HFFc6 (cell line): ENCODE results near the gene CCDC86. TPM values are rescaled to one million over a fixed set of nuclear protein-coding genes. Genes with fewer than 3 reads are reported as not detected.

Experiments used
- DNase-seq: peaks from one replicate; pipeline ENCODE4 v3.0.0-alpha.2; 2018
- H3K27ac Mint-ChIP-seq: 2 replicates; pipeline ENCODE4 v1.8.0; 2020; ENCODE audit warnings: mild to moderate bottlenecking, mixed read lengths
- H3K27me3 Mint-ChIP-seq: 2 replicates; pipeline ENCODE4 v1.8.0; 2021; ENCODE audit warnings: mild to moderate bottlenecking, moderate library complexity, mixed read lengths; ENCODE audit not compliant: insufficient read depth
- H3K36me3 Mint-ChIP-seq: 2 replicates; pipeline ENCODE4 v1.8.0; 2021; ENCODE audit warnings: low read depth, mixed read lengths
- H3K4me1 Mint-ChIP-seq: 2 replicates; pipeline ENCODE4 v1.8.0; 2020; ENCODE audit warnings: low read depth, mixed read lengths
- H3K4me3 Mint-ChIP-seq: 2 replicates; pipeline ENCODE4 v1.8.0; 2020; ENCODE audit warnings: mild to moderate bottlenecking, moderate library complexity, mixed read lengths
- H3K9me3 Mint-ChIP-seq: 2 replicates; pipeline ENCODE4 v1.8.0; 2020; ENCODE audit warnings: mild to moderate bottlenecking, mixed read lengths
- total RNA-seq, 6 experiments: library from RNA; stranded (reverse); fragmentation: NEBNext Ultra II Directional; extraction: Animal tissue kit (Norgen Biotek cat#: 25700); gene quantifications; 2 replicates in 1 of 6; 3 replicates in 5 of 6; pipeline ENCODE4 v1.2.3, GENCODE V29; 2021
- TF ChIP-seq, protein P1 (sequence below): fragments of 200-600 bp; sonication (generic); IDR thresholded peaks from 2 replicates; pipeline ENCODE4 v1.5.0; 2021; ENCODE audit warnings: antibody characterized with exemption, mild to moderate bottlenecking

Gene CCDC86
- total RNA-seq, 6 experiments from 2014 or later, result 45.4 to 66.3 (median 54.4) TPM

DNA sequence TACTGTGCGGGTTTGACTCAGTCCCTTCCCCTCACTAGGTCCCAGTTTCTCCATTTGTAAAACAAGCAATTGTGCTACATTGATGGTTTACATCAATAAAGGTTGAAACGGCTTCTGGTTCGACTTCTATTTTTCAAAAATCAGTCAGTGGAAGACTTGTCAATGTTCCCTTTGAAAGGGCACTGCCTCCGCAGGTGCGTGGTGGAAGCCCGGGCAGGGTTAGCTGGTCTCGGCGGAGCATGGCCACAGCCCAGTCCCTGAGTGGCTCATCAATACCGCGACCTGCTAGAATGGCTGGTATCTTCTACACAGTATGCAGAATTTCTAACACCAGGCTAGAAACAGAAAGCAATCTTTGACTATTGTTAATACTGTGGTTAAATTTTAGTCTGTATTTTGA lies 40.7 kb upstream of the CCDC86 start:
- Mint-ChIP-seq H3K27me3 (peaks cover 38% of the 10 kb centered on the region), H3K4me1 (no peaks in the 10 kb centered on the region), H3K27ac (no peak overlapping the region), H3K9me3 (no peaks in the 10 kb centered on the region), H3K36me3 (no peaks in the 10 kb centered on the region), H3K4me3 (no peak overlapping the region)
- TF ChIP-seq, protein P1, sequence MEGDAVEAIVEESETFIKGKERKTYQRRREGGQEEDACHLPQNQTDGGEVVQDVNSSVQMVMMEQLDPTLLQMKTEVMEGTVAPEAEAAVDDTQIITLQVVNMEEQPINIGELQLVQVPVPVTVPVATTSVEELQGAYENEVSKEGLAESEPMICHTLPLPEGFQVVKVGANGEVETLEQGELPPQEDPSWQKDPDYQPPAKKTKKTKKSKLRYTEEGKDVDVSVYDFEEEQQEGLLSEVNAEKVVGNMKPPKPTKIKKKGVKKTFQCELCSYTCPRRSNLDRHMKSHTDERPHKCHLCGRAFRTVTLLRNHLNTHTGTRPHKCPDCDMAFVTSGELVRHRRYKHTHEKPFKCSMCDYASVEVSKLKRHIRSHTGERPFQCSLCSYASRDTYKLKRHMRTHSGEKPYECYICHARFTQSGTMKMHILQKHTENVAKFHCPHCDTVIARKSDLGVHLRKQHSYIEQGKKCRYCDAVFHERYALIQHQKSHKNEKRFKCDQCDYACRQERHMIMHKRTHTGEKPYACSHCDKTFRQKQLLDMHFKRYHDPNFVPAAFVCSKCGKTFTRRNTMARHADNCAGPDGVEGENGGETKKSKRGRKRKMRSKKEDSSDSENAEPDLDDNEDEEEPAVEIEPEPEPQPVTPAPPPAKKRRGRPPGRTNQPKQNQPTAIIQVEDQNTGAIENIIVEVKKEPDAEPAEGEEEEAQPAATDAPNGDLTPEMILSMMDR, result no peak
- no peak for DNase-seq

DNA sequence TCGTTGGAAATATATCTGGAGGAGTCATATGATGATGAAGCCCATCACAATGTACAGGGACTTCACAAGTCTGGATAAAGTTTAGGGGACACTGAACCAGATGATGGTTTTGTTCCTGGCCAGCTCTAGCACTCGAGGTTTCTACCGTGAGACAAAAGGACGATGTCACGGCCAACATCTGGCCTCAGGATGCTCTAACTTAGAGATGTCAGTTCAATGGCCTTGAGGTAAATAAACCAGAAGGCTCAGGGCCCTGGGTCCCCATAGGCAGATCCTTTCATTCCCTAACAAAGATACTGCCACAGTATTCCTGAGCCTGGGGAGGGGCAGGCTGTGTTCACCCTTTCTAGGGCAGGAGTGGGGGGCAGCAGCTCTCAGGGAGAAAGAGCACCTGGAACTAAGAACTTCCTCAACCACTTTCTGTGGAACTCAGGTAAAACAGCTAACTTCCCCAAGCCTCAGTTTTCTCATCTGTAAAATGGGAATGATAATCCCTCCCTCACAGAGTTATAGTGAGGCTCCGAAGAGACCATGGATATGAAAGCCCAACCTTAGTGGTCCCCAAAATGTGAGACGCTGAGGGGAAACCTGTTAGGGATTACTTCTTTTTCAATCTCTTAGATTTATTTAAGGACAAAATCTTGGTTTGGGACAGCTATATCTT lies 38.5 kb upstream of the CCDC86 start:
- no peaks in the 10 kb centered on the region for H3K36me3 Mint-ChIP-seq
- TF ChIP-seq, protein P1, result no peak
- H3K4me1 Mint-ChIP-seq, result no peaks in the 10 kb centered on the region
- no peaks in the 10 kb centered on the region for H3K9me3 Mint-ChIP-seq
- H3K27ac Mint-ChIP-seq, result no peak overlapping the region
- H3K4me3 Mint-ChIP-seq, result no peak overlapping the region
- peaks cover 33% of the 10 kb centered on the region for H3K27me3 Mint-ChIP-seq
- DNase-seq, result no peak

DNA sequence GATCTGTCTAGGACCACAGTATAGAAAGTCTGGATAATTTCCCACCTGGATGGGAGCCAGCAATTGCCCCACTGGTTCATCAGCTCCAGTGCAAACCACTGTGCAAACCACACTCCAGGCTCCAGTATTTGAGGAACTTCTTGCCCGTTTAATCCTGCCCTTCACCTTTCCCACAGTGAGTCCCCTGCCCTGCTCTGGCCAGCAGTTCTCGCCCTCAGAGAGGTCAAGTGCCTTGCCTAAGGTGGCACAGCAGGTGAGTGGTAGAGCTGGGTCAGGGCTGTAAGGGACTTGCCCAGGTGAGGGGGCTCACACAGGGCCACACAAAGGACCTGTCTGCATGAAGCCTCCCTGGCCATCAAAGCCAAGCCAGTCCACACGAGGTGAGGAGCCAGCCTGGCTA lies 32.7 kb upstream of the CCDC86 start:
- peaks cover 6% of the 10 kb centered on the region; the same call in 1 of the 2 replicates for H3K9me3 Mint-ChIP-seq
- no peak overlapping the region for H3K27ac Mint-ChIP-seq
- DNase-seq, result no peak
- H3K36me3 Mint-ChIP-seq, result no peaks in the 10 kb centered on the region
- H3K4me3 Mint-ChIP-seq, result no peak overlapping the region
- H3K4me1 Mint-ChIP-seq, result no peaks in the 10 kb centered on the region
- H3K27me3 Mint-ChIP-seq, result peaks cover 32% of the 10 kb centered on the region
- TF ChIP-seq, protein P1, result no peak

DNA sequence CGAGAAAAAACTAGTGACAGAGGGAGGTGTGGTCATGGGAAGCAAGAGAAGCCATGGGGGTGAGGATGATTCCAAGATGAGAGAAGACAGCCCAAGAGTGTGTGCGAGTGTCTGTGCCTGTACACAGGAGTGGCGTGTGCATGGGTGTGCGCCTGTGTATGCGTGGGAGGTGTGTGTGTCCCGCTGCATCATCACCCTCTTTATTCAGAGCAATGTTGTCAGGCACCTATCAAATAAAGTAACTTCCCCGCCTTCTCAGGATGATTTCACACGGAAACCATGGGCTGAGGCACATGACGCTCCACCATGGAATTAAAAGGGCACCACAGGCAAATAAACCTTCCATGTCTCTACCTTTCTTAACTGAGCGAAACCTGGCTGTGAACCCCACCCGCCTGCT lies 32.2 kb upstream of the CCDC86 start:
- peaks cover 6% of the 10 kb centered on the region; the same call in 1 of the 2 replicates for H3K9me3 Mint-ChIP-seq

DNA sequence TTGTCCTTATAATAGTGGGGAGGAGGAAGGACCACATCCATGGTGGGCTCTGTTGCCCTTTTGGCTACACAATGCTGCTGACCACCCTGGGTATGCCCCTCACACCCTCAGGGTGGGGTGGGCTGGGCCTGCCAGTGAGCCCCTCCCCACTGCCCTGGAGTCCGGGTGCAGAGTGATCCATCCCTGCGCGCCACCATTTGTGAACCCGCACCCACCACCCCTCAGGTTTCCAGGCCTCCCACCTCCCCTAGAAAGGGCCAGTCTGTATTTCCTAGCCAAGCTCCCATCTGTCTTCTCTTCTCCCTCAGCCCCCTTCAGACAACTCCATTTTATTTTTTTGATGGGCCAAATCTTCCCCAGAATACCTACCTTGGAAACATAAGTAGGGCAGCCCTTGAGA lies 31.8 kb upstream of the CCDC86 start:
- TF ChIP-seq, protein P1, result no peak
- Mint-ChIP-seq H3K9me3 (peaks cover 6% of the 10 kb centered on the region; the same call in 1 of the 2 replicates), H3K4me3 (no peak overlapping the region), H3K27ac (no peak overlapping the region), H3K36me3 (no peaks in the 10 kb centered on the region), H3K27me3 (peaks cover 32% of the 10 kb centered on the region), H3K4me1 (no peaks in the 10 kb centered on the region)
- DNase-seq, result no peak

More for the DNA sequence above, 32.2 kb upstream of the CCDC86 start:
- TF ChIP-seq, protein P1, result no peak
- Mint-ChIP-seq H3K36me3 (no peaks in the 10 kb centered on the region), H3K4me1 (no peaks in the 10 kb centered on the region), H3K4me3 (no peak overlapping the region), H3K27me3 (peaks cover 32% of the 10 kb centered on the region), H3K27ac (no peak overlapping the region)
- DNase-seq, result no peak
